C4-2B (cell line): ENCODE data around the gene MOV10L1.

Source experiments
- CTCF ChIP-seq: fragments of 450-650 bp; conservative IDR thresholded peaks from 2 replicates; pipeline ENCODE4 v1.5.1; 2017; ENCODE audit warnings: mild to moderate bottlenecking
- ZFX ChIP-seq: fragments of 450-650 bp; IDR thresholded peaks from 2 replicates; pipeline ENCODE4 v1.6.1; 2017

- TF ChIP-seq CTCF = no peak
- no peak for TF ChIP-seq ZFX
These were observed 6.8 kb upstream of the MOV10L1 start for GRCh38 chr22:50082961-50083461.
